Karpas-422 (cell line): ENCODE data around the gene STAT6. TPM values are rescaled to one million over a fixed set of nuclear protein-coding genes. Genes with fewer than 3 reads are reported as not detected.
A peak's percentile ranks its signal among the peaks of the same experiment; 100 is the strongest.

ENCODE experiments used
- DNase-seq: peaks from one replicate; pipeline ENCODE4 v3.0.0-alpha.2; 2015
- H2AFZ ChIP-seq: fragments of 200-600 bp; sonication (generic); 2 replicates; pipeline ENCODE4 v1.6.1; 2014; ENCODE audit warnings: antibody characterized with exemption, low read length, mixed read lengths
- H3K27ac ChIP-seq: fragments of 200-600 bp; sonication (generic); 2 replicates; pipeline ENCODE4 v1.5.1; 2014; ENCODE audit warnings: mild to moderate bottlenecking, low read length, moderate library complexity
- H3K27me3 ChIP-seq: fragments of 200-600 bp; sonication (generic); 2 replicates; pipeline ENCODE4 v1.6.1; 2014; ENCODE audit warnings: low read length, mixed read lengths
- H3K36me3 ChIP-seq: fragments of 200-600 bp; sonication (generic); 2 replicates; pipeline ENCODE4 v1.6.1; 2014; ENCODE audit warnings: low read length, mixed read lengths; ENCODE audit not compliant: insufficient read depth
- H3K4me1 ChIP-seq: fragments of 200-600 bp; sonication (generic); 2 replicates; pipeline ENCODE4 v1.6.1; 2014; ENCODE audit warnings: mild to moderate bottlenecking, low read length, mixed read lengths
- H3K4me2 ChIP-seq: fragments of 200-600 bp; sonication (generic); 2 replicates; pipeline ENCODE4 v1.6.1; 2014; ENCODE audit warnings: low read length, low read depth, mild to moderate bottlenecking; ENCODE audit not compliant: poor library complexity, severe bottlenecking
- H3K4me3 ChIP-seq: fragments of 200-600 bp; sonication (generic); 2 replicates; pipeline ENCODE4 v1.5.1; 2014; ENCODE audit warnings: mild to moderate bottlenecking, antibody characterized with exemption, low read length, mixed read lengths
- H3K79me2 ChIP-seq: fragments of 200-600 bp; sonication (generic); 2 replicates; pipeline ENCODE4 v1.6.1; 2014; ENCODE audit warnings: mild to moderate bottlenecking, low read length, mixed read lengths
- H3K9ac ChIP-seq: fragments of 200-600 bp; sonication (generic); 2 replicates; pipeline ENCODE4 v1.6.0; 2014; ENCODE audit warnings: low read length
- H3K9me2 ChIP-seq: fragments of 200-600 bp; sonication (generic), shearing (Covaris generic); replicated peaks from 2 replicates; pipeline ENCODE4 v1.6.0; 2014; ENCODE audit warnings: mild to moderate bottlenecking, low read length, moderate library complexity; ENCODE audit not compliant: insufficient read depth
- H3K9me3 ChIP-seq: fragments of 300-700, 200-600 bp; sonication (generic); 2 replicates; pipeline ENCODE4 v1.6.1; 2014; ENCODE audit warnings: low read length, mixed read lengths
- H4K20me1 ChIP-seq: fragments of 200-600 bp; sonication (generic); 2 replicates; pipeline ENCODE4 v1.6.1; 2014; ENCODE audit warnings: mild to moderate bottlenecking, antibody characterized with exemption, low read length, low read depth; ENCODE audit not compliant: insufficient read depth
- total RNA-seq: library from RNA; depleted of rRNA; stranded (reverse); fragments of >200 nt; shearing (Covaris generic); gene quantifications from 2 replicates; pipeline ENCODE4 v1.2.3, GENCODE V29; 2014; ENCODE audit warnings: low replicate concordance

The STAT6 gene
- total RNA-seq, 1 experiment from 2014 or later = 116 TPM

DNA sequence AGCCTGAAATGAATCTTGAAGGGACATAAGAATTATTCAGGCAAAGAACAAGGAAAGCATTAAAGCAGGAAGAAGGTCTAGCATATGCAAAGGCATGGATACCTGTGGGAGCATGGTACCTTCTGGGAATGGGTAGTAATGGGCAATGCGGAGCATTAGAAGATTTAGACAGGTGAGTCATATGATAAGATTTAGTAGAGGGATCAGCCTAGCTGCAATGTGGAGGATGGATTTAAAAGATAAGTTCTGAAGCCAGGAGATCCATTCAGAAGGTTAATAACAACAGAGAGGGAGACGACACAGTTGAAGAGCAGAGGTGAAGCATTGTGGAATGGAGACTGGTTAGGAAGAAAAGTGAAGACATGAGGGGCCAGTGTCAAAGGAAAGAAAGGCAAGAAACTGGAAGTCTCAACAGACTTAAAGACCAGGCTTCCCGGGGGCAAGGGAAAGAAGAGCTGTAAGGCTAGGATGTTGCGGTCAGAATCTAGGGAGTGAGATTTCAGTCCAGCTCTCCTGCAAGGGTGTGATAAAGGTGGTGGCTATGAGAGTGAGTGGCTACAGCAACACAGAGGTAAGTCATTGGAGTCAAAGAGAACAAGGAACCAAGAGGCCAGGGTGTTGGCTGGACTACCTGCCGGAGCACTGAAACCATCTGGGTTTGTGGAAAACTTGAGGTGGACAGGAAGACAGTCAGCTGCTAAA lies 5.6 kb upstream of the STAT6 start:
- H3K27me3 ChIP-seq = no peaks in the 10 kb centered on the region
- H3K9me3 ChIP-seq = no peaks in the 10 kb centered on the region
- no peak overlapping the region for H2AFZ ChIP-seq
- peaks cover 22% of the 10 kb centered on the region for H3K4me1 ChIP-seq
- no peaks in the 10 kb centered on the region for H3K36me3 ChIP-seq
- no peak for DNase-seq
- H4K20me1 ChIP-seq = no peaks in the 10 kb centered on the region
- no peak overlapping the region for H3K4me3 ChIP-seq
- H3K9ac ChIP-seq = no peak overlapping the region
- no peak overlapping the region for H3K4me2 ChIP-seq
- H3K9me2 ChIP-seq = no peaks in the 10 kb centered on the region
- no peaks in the 10 kb centered on the region for H3K79me2 ChIP-seq
- no peak overlapping the region for H3K27ac ChIP-seq

DNA sequence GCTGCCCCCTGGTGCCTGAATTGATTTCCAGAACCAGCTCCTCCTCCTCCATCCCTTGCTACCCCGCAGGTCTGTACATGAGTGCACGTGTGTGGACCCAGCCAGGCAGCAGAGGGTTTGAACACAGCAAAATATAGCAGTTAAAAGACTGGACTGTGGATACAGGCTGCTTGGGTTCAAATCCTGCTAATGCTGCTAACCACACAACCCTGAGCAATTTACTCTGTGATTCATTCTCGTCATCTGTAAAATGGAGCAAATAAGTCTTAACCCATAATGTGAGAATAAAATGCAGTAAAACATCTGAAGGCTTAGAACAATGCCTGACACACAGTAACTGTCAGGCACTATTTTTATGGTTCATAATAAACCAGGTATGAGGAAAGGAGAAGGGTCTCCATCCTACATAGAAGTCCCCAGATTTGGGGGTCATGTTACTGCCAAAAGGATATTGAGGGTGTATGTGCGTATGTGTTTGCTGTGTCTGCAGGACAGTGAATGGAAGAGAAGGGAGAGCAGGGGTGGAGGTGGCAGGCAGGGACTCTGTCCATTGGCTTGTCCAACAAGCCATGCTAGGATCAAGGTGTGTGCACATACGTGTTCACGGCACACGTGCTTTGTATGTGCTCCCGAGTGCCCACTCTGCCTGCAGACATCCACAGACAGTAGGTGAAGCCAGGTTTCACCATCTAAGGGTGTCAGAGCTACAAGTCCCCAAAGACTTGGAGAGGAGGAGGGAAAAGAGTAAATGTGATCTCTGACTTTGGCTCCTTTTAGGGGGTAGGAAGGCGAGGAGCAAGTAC lies 1.5 kb upstream of the STAT6 start:
- no peak for DNase-seq
- Histone ChIP-seq H3K79me2 (peaks cover 37% of the 10 kb centered on the region), H3K4me3 (peak overlapping the region; percentile 96; the same call in 1 of the 2 replicates)

DNA sequence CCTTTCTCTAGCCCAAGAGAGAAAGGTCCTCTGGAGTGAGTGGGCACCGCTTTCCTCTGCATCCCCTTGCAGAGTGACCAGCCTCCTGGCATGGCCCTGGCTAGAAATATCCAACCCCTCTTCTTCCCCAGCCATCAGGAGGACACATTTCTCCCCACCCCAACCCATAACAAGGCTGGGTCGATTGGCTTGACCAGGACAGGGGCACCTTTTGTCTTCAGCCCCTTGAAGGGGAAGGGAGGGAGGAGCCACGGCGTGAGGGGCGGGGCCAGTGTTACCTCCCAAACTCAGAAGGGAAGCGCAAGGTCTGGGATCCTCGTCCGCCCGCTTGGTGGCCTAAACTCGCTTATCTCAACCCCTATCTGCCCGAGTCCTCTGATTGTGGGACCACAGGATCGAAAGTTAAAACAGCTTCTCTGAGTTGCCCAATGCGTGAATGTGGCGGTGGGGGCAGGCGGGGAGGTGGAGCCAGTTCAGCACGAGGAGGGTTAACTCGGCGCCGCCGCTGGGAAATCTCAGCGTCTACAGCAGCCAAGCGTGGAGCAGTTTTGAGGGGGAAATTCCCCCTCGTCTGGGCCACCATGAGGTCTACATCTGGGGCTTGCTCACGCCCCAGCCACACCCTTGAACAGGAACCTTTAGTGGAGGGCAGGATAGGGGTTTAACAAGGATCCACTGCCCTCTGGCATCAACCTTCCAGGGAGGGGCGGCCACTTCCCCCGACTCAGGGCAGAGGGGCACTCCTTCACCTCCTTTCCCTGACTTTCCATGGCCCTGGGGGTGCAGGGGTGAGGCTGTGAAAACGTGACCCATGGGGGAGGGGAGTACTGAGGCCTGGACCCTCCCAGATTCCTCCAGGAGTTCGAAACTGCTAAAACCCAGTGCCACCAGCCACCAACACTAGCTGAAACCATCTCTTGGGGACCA lies 795 bp downstream of the STAT6 start:
- Histone ChIP-seq H3K4me3 (peak overlapping the region; percentile 96), H2AFZ (no peak overlapping the region), H3K27ac (peak overlapping the region; percentile 87), H3K36me3 (peaks cover 20% of the 10 kb centered on the region; the same call in 1 of the 2 replicates), H3K4me2 (peak overlapping the region; percentile 94), H3K4me1 (peaks cover 48% of the 10 kb centered on the region), H3K27me3 (no peaks in the 10 kb centered on the region), H3K9ac (peak overlapping the region; percentile 93), H3K9me2 (no peaks in the 10 kb centered on the region), H4K20me1 (peaks cover 18% of the 10 kb centered on the region), H3K9me3 (no peaks in the 10 kb centered on the region), H3K79me2 (peaks cover 40% of the 10 kb centered on the region)
- DNase-seq = peak; percentile 85

More for the DNA sequence above, 1.5 kb upstream of the STAT6 start:
- peak overlapping the region; percentile 94 for H3K4me2 ChIP-seq
- no peaks in the 10 kb centered on the region for H3K9me3 ChIP-seq
- peak overlapping the region; percentile 24; the same call in 1 of the 2 replicates for H2AFZ ChIP-seq
- no peaks in the 10 kb centered on the region for H3K27me3 ChIP-seq
- H3K27ac ChIP-seq = no peak overlapping the region
- H3K4me1 ChIP-seq = peaks cover 42% of the 10 kb centered on the region
- H4K20me1 ChIP-seq = peaks cover 15% of the 10 kb centered on the region
- H3K36me3 ChIP-seq = peaks cover 10% of the 10 kb centered on the region; the same call in 1 of the 2 replicates
- no peaks in the 10 kb centered on the region for H3K9me2 ChIP-seq
- H3K9ac ChIP-seq = peak overlapping the region; percentile 32

DNA sequence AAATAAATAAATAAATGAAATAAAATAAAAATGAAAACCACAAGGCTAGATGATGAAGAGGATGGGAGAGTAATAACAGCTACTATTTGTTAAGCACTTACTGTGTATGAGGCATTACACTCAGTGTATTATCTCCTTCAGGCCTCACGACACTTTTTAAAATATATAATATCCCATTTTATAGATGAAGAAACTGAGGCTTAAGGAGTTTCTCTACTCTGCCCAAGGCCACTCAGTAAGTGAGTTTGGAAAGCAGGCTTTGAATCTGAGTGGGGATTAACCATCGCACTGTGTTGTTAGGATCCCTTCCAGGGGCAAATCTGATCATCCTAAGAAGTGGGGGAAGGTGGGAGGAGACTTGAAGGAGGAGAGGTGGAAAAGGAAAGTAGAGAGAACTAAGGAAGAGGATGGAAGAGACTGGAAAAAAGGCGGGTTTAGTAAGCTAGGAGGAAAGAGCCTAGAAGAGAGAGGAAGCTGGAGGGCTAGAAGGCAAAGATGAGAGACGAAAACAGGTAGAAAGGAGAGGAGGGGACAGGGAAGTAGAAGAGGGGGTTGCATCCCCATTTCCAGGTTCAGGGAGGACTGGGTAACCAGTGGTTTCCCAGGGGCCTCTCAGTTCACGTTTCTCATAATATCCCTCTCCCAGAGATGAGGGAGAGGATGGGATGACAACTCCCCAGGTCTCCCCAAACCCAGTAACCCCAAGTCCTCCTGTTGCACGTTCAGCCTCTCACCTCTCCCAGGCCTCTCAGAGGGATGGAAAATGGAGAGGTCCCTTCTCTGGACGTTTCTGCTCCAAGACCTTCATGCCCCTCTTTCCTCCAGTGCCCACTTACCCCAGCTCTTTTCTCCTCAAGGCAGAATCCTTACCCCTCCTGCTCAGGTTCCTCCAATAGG lies 1.7 kb downstream of the STAT6 start:
- Histone ChIP-seq H3K4me2 (peak overlapping the region; percentile 94), H4K20me1 (peaks cover 18% of the 10 kb centered on the region), H3K79me2 (peaks cover 40% of the 10 kb centered on the region), H3K9ac (peak overlapping the region; percentile 93), H3K9me3 (no peaks in the 10 kb centered on the region), H3K27ac (peak overlapping the region; percentile 87), H3K9me2 (no peaks in the 10 kb centered on the region), H3K27me3 (no peaks in the 10 kb centered on the region), H3K4me3 (peak overlapping the region; percentile 96), H2AFZ (no peak overlapping the region), H3K4me1 (peaks cover 48% of the 10 kb centered on the region), H3K36me3 (peaks cover 21% of the 10 kb centered on the region; the same call in 1 of the 2 replicates)
- DNase-seq = no peak

DNA sequence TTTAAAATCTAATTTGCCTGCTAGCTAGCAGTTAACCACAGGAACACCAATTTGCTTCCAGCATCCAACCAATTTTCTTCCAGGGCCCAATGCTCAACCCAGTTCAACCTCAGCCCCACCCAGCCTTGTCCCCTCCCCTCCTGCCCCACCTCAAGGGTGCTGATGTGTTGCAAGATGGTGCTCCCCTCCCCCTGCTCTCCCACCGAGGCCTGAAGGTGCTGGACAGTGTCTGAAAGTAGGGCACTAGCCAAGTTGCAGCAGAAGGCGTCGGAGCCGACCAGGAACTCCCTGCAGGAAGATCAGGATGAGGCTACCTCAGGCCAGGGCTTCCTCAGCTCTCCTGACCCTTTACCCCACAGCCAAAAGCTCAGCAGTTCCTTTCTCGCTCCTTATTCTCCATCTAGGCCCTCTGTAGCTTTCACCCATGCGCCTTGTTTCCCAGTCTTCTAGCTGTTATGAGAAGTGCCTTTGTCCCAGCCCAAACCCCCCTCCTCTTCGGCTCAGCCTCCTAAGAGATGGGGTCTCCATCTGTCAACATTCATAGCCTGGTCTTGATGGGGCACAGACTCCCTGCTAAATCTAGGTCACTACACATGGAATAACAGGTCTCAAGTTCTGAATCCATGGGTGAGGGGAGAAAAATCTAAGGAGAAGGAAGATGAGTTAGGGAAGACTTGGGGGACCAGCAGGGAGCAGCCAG lies 3.6 kb downstream of the STAT6 start:
- H3K27ac ChIP-seq = no peak overlapping the region; the same call in 1 of the 2 replicates
- no peaks in the 10 kb centered on the region for H3K9me3 ChIP-seq
- H2AFZ ChIP-seq = no peak overlapping the region
- peaks cover 40% of the 10 kb centered on the region for H3K79me2 ChIP-seq
- no peak for DNase-seq
- H3K4me3 ChIP-seq = no peak overlapping the region
- no peaks in the 10 kb centered on the region for H3K9me2 ChIP-seq
- H4K20me1 ChIP-seq = peaks cover 18% of the 10 kb centered on the region
- peaks cover 45% of the 10 kb centered on the region for H3K4me1 ChIP-seq
- peaks cover 21% of the 10 kb centered on the region; the same call in 1 of the 2 replicates for H3K36me3 ChIP-seq
- H3K27me3 ChIP-seq = no peaks in the 10 kb centered on the region
- H3K9ac ChIP-seq = peak overlapping the region; percentile 34; the same call in 1 of the 2 replicates
- H3K4me2 ChIP-seq = peak overlapping the region; percentile 21

DNA sequence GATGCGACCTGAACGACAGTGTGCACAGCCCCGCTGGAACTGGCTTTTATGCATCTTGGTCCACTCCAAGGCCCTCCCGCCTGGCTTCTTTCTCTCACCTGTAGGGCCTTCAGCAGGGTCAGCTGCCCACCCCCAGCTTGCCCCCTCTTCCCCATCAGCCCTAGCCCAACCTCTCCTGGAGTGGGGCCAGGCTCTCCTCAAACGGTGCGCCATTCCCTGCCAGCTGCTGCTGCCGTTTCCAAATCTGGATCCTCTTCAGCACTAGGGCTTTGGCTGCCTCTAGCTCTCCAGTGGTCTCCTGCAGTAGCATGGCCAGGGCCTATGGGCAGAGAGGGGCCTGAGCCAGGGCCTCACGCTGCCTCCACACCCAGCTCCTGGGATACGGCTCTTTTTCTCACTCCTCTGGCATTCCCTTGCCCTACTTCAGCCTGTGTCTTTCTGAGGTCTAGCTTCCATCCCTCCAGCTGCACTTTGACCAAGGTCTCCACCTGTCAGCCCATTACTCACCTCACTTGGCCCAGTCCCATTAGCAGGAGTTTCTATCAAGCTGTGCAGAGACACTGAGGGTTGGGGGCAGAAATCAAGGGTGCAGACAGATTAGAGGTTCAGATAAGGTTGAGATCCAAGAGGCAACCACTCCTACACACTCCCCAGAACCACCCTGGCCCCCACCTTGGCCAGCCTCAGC lies 5.0 kb downstream of the STAT6 start:
- no peak overlapping the region for H2AFZ ChIP-seq
- H3K4me1 ChIP-seq = peaks cover 32% of the 10 kb centered on the region
- H3K9me3 ChIP-seq = no peaks in the 10 kb centered on the region
- H3K4me2 ChIP-seq = no peak overlapping the region
- H4K20me1 ChIP-seq = peaks cover 18% of the 10 kb centered on the region
- peaks cover 36% of the 10 kb centered on the region for H3K79me2 ChIP-seq
- no peak overlapping the region for H3K4me3 ChIP-seq
- no peaks in the 10 kb centered on the region for H3K9me2 ChIP-seq
- no peak overlapping the region for H3K27ac ChIP-seq
- H3K36me3 ChIP-seq = peaks cover 25% of the 10 kb centered on the region; the same call in 1 of the 2 replicates
- H3K27me3 ChIP-seq = no peaks in the 10 kb centered on the region
- no peak for DNase-seq
- no peak overlapping the region for H3K9ac ChIP-seq
